Stomach (tissue), 9 donors: ENCODE results near the gene RHAG. TPM values are rescaled to one million over a fixed set of nuclear protein-coding genes. Genes with fewer than 3 reads are reported as not detected.
"Not testable (repeated sequence)": the region's sequence is repeated elsewhere in the genome, so short reads cannot be mapped to it uniquely, and the experiment has no call there.

Experiments used
- DNase-seq, 2 donors: peaks; one replicate each; pipeline versions ENCODE4 v3.0.0 to v3.0.0-alpha.2; 2013 to 2019
- H3K27ac ChIP-seq, 5 donors: fragments of 200-600 bp in 4 of 5; sonication (generic) in 4 of 5; one replicate each; pipeline ENCODE4 v1.5.1; 2013 to 2019; ENCODE audit warnings: mild to moderate bottlenecking in 1 of 5, moderate library complexity in 1 of 5
- H3K27me3 ChIP-seq, 3 donors: fragments of 200-600 bp; sonication (generic); one replicate each; pipeline ENCODE4 v1.5.1; 2017 to 2019; ENCODE audit warnings: mixed run types in 1 of 3
- H3K36me3 ChIP-seq, 4 donors: fragments of 200-600 bp; sonication (generic); 1 replicate in 3 of 4; 2 replicates in 1 of 4; pipeline ENCODE4 v1.5.1; 2016 to 2019
- H3K4me1 ChIP-seq, 4 donors: fragments of 200-600 bp; sonication (generic); one replicate each; pipeline ENCODE4 v1.5.1; 2016 to 2019
- H3K4me3 ChIP-seq, 4 donors: fragments of 200-600 bp; sonication (generic) in 3 of 4; one replicate each; pipeline ENCODE4 v1.5.1; 2016 to 2019; ENCODE audit warnings: mild to moderate bottlenecking in 1 of 4
- H3K9me3 ChIP-seq, 4 donors: fragments of 200-600 bp; sonication (generic); one replicate each; pipeline ENCODE4 v1.5.1; 2016 to 2019
- EP300 ChIP-seq: sonication (generic); formaldehyde crosslinking; IDR thresholded peaks from one replicate; pipeline ENCODE4 v1.6.1; 2017; ENCODE audit warnings: antibody characterized with exemption
- POLR2A ChIP-seq, 4 donors: fragments of 450-650 bp; IDR thresholded peaks; one replicate each; pipeline ENCODE4 v1.6.1; 2016; ENCODE audit warnings: antibody characterized with exemption in 4 of 4, control low read depth in 2 of 4, mild to moderate bottlenecking in 1 of 4, moderate library complexity in 1 of 4
- POLR2AphosphoS5 ChIP-seq, 3 donors: sonication (generic); formaldehyde crosslinking; IDR thresholded peaks; one replicate each; pipeline ENCODE4 v1.6.1; 2016; ENCODE audit warnings: antibody characterized with exemption in 3 of 3
- WGBS, 5 donors: extraction: QIAGEN DNeasy Blood & Tissue Kit in 3 of 5; methylation state at CpG; one replicate each; pipeline versions ENCODE4 v1.1.5 to v1.1.7; 2013 to 2018; 5-methylcytosine and 5-hydroxymethylcytosine counted together
- intact Hi-C: fragments of 100-400 bp; cut with DNase I; formaldehyde crosslinking; loops from one replicate; pipeline ENCODE4 v1.15.1; 2023; ENCODE audit warnings: low total_unique reads
- polyA plus RNA-seq, 3 donors: library from polyadenylated mRNA; stranded (reverse); fragments of 200-250 nt; gene quantifications; one replicate each; pipeline ENCODE4 v1.2.3, GENCODE V29; 2013
- total RNA-seq, 5 donors: library from RNA; depleted of rRNA; stranded (reverse); fragments of >200 nt; gene quantifications; one replicate each; pipeline versions ENCODE4 v1.1.0 to v1.2.3, GENCODE V29; 2014 to 2016
- TF ChIP-seq, protein P1 (sequence below), 7 experiments: fragments of 450-650 bp in 4 of 7; fragments of 200-600 bp in 3 of 7; sonication (generic) in 3 of 7; IDR thresholded peaks; one replicate each; pipeline ENCODE4 v1.5.1; 2016 to 2019; ENCODE audit warnings: antibody characterized with exemption in 7 of 7, control low read depth in 2 of 7, mild to moderate bottlenecking in 1 of 7
- donor health status: healthy with polysubstance abuse.
- donor health status: Bipolar disorder and iron deficiency.
- donor health status: healthy.

RHAG gene
- total and polyA plus RNA-seq, 8 donors, result 0.08 to 0.92 (median 0.31) TPM; not detected in 4

DNA sequence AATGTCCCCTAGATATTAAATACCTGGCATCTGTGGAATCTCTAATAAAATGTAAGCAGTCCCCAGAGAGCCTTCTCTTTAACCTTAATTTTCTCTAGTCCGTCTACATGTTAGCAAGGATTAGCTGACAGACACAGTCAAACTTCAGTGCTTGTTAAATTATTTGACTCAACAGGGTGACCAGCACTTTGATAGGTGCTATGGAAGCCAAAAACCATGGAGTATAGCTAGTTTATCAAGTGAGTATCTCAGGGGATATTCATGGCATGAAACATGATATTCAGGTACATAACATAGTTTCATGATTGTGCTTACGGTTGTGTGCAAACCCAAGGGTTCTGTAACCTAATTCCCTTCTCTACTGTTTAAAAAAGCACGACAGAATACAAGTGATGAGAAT, 3.9 kb downstream of the RHAG start:
- TF ChIP-seq POLR2AphosphoS5 (IDR thresholded peaks at IDR 0.05) (no peak), EP300 (no peak), POLR2A (IDR thresholded peaks at IDR 0.05) (no peak)
- TF ChIP-seq, protein P1, sequence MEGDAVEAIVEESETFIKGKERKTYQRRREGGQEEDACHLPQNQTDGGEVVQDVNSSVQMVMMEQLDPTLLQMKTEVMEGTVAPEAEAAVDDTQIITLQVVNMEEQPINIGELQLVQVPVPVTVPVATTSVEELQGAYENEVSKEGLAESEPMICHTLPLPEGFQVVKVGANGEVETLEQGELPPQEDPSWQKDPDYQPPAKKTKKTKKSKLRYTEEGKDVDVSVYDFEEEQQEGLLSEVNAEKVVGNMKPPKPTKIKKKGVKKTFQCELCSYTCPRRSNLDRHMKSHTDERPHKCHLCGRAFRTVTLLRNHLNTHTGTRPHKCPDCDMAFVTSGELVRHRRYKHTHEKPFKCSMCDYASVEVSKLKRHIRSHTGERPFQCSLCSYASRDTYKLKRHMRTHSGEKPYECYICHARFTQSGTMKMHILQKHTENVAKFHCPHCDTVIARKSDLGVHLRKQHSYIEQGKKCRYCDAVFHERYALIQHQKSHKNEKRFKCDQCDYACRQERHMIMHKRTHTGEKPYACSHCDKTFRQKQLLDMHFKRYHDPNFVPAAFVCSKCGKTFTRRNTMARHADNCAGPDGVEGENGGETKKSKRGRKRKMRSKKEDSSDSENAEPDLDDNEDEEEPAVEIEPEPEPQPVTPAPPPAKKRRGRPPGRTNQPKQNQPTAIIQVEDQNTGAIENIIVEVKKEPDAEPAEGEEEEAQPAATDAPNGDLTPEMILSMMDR (IDR thresholded peaks at IDR 0.05), result no peak
- Histone ChIP-seq H3K9me3 (no peaks in the 10 kb centered on the region), H3K36me3 (no peaks in the 10 kb centered on the region), H3K4me3 (no peak overlapping the region), H3K27me3 (no peaks in the 10 kb centered on the region), H3K4me1 (no peaks in the 10 kb centered on the region), H3K27ac (no peak overlapping the region)
- 74 to 92% (median 81%) methylated on average over 3 of the region's 3 CpGs for WGBS, 5 donors
- intact Hi-C loops, result no loop called here
- no peak for DNase-seq

DNA sequence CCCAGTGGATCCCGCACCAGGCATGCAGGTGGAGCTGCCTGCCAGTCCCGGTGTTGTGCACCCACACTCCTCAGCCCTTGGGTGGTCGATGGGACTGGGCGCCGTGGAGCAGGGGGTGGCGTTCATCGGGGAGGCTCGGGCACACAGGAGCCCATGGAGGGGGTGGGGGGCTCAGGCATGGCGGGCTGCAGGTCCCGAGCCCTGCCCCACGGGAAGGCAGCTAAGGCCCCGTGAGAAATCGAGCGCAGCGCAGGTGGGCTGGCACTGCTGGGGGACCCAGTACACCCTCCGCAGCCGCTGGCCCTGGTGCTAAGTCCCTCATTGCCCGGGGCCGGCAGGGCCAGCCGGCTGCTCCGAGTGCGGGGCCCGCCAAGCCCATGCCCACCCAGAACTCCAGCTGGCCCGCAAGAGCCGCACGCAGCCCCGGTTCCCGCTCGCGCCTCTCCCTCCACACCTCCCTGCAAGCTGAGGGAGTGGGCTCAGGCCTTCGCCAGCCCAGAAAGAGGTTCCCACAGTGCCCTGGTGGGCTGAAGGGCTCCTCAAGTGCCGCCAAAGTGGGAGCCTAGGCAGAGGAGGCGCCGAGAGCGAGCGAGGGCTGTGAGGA, 7.1 kb downstream of the RHAG start:
- 93 to 97% (median 94%) methylated on average over 15 to 36 of the region's 36 CpGs for WGBS, 5 donors
- DNase-seq, H3K36me3 ChIP-seq, H3K4me3 ChIP-seq, H3K9me3 ChIP-seq, H3K27me3 ChIP-seq, H3K27ac ChIP-seq, H3K4me1 ChIP-seq: not testable (repeated sequence)
- intact Hi-C loops, result loop anchor here (5.0 kb wide), 1 partner anchor 213 kb away; no protein-coding TSS in a partner anchor

DNA sequence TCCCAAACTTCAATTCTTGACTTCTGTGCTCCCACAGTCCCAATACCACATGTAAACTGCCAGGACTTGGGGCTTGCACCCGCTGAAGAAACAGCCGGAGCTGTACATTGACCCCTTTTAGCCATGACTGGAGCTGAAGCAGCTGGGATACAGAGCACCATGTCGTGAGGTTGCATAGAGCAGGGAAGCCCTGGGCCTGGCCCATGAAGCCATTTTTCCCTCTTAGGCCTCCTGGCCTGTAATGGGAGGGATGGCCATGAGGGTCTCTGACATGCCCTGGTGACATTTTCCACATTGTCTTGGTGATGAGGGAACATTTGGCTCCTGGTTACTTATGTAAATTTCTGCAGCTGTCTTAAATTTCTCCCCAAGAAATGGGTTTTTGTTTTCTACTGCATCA, 9.8 kb downstream of the RHAG start:
- H3K9me3 ChIP-seq, result no peaks in the 10 kb centered on the region
- intact Hi-C loops, result loop anchor here (5.0 kb wide), 1 partner anchor 215 kb away; no protein-coding TSS in a partner anchor
- WGBS, 5 donors, result 82 to 92% (median 86%) methylated on average over 3 of the region's 3 CpGs
- no peaks in the 10 kb centered on the region for H3K36me3 ChIP-seq
- DNase-seq, result no peak
- H3K4me1 ChIP-seq, result no peaks in the 10 kb centered on the region
- TF ChIP-seq POLR2AphosphoS5 (IDR thresholded peaks at IDR 0.05) (no peak), EP300 (no peak), POLR2A (IDR thresholded peaks at IDR 0.05) (no peak)
- TF ChIP-seq, protein P1 (IDR thresholded peaks at IDR 0.05), result no peak
- H3K4me3 ChIP-seq, result no peak overlapping the region
- H3K27ac ChIP-seq, result no peak overlapping the region
- H3K27me3 ChIP-seq, result no peaks in the 10 kb centered on the region

DNA sequence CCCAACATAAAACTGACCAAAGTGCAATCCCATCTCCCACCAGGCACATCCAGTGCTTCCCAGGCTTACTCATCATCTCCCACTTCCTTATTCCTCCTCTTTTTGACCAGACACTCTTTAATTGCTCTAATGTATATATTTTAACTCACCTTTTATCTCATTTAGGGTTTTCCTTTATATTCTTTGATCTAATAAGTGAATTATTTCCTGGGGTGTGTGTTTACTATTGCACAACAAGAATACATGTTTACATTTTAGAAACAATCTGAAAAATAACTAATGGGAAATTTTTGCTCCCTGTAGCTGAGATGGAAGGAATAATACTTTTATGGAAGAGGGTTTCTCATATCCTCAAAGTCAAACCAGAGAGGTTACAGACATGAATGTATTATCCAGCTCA, 18.4 kb downstream of the RHAG start:
- no peaks in the 10 kb centered on the region for H3K9me3 ChIP-seq
- no peak for DNase-seq
- TF ChIP-seq EP300 (no peak), POLR2A (IDR thresholded peaks at IDR 0.05) (no peak), POLR2AphosphoS5 (IDR thresholded peaks at IDR 0.05) (no peak)
- TF ChIP-seq, protein P1 (IDR thresholded peaks at IDR 0.05), result no peak
- no peak overlapping the region for H3K4me3 ChIP-seq
- intact Hi-C loops, result no loop called here
- no peak overlapping the region for H3K27ac ChIP-seq
- no peaks in the 10 kb centered on the region for H3K36me3 ChIP-seq
- H3K27me3 ChIP-seq, result no peaks in the 10 kb centered on the region
- H3K4me1 ChIP-seq, result no peaks in the 10 kb centered on the region

DNA sequence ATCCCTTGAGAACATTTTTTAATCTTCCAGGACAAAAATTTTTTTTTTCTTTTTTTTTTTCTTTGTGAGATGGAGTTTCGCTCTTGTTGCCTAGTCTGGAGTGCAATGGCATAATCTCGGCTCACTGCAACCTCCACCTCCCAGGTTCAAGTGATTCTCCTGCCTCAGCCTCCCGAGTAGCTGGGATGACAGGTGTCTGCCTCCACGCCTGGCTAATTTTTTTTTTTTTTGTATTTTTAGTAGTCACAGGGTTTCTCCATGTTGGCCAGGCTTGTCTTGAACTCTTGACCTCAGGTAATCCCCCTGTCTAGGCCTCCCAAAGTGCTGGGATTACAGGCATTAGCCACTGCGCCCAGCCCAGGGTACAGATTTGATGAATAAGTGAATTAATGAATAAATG, 22.5 kb downstream of the RHAG start:
- intact Hi-C loops, result not testable (repeated sequence)
- WGBS, 5 donors, result 77 to 86% (median 81%) methylated on average over 5 of the region's 5 CpGs

More for the DNA sequence above, 22.5 kb downstream of the RHAG start:
- not testable (repeated sequence) for H3K36me3 ChIP-seq, H3K4me3 ChIP-seq, H3K9me3 ChIP-seq, H3K27me3 ChIP-seq, DNase-seq, H3K27ac ChIP-seq, H3K4me1 ChIP-seq
